SKM-1 (cell line): Measurements from ENCODE around the gene SLC29A3.

ENCODE experiments used
- DNase-seq: peaks from one replicate; lab custom pipeline; 2025; ENCODE audit not compliant: unreplicated experiment; lab: John Stamatoyannopoulos, UW

Gene SLC29A3

GRCh38 chr10:71319800-71320392 lies 837 bp downstream of the SLC29A3 start:
- no peak for DNase-seq

- DNase-seq, result no peak
Observed at GRCh38 chr10:71320592-71320991, 1.5 kb downstream of the SLC29A3 start.

- DNase-seq, result no peak
Observed at GRCh38 chr10:71321386-71321785, 2.3 kb downstream of the SLC29A3 start.

DNA sequence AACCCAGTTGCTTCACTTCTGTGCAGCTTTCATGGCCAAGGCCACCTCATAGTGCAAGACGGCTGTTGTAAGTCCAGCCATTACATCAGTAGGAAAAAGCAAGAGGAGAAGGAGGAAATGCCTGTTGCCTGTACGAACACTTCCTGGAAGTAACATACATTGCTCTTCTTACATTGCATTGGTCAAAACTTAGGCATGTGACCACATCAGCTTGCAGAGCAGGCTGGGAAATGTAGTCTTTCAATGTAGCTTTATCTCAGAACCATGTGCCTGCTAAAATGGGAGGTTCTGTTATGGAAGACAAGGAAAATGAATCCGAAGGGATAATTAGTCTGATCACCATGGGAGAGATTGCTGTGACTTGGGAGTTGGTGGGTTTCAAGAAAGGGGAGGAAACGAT lies 4.3 kb downstream of the SLC29A3 start:
- peak; percentile 68 for DNase-seq

- no peak for DNase-seq
Observed at GRCh38 chr10:71324743-71325142, 5.7 kb downstream of the SLC29A3 start.

- DNase-seq, result no peak
Observed at GRCh38 chr10:71325267-71325666, 6.2 kb downstream of the SLC29A3 start.

DNA sequence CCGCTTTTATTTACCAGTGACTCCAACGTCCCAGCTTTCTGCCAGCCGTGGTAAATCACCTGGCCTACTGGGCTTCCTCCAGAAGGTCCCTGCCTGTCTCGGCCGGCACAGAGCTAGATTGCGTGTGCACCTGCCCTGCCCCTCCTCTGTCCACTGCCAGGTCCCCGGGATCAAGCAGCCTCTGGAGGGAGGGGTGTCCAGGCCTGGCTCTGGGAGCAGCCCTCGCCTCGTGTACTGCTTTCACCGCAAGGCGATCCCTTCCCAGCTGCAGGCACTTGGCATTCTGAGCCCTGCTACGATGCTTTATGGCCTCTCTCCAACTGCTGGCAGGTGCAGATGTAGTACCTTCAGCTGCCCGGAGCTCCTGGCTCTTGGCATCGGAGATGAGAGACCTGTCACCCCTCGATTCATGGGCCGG lies 7.4 kb downstream of the SLC29A3 start:
- no peak for DNase-seq

DNA sequence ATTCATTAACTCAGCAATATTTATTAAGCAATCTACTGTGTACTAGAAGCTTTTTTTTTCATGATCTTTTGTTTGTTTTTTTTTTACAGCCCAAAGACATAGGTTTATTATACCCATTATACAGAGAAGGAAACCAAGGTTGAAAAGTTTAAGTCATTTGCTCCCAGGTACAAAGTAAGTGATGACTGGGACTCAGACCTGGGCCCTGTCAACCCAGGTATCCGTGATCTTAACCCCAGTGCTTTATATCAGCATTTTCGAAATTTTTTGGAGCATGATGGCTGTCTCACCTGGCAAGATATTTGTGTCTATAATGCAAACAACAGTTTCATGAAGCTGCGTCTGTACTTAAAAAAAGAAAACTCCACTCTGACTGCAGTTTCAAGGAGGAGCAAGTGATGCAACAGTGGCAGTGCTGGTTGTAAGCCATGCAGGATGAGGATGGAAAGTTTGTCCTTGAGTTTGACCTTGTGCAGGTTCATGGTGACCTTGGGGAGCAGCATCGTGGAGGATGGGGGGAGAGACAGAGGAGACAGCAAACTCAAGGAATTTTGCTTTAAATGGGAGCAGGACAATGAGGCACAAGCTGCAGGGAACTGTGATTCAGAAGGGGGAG lies 11.8 kb downstream of the SLC29A3 start:
- DNase-seq, result no peak

- no peak for DNase-seq
Observed at GRCh38 chr10:71331736-71332135, 12.7 kb downstream of the SLC29A3 start.

- no peak for DNase-seq
Observed at GRCh38 chr10:71332466-71332865, 13.4 kb downstream of the SLC29A3 start.

DNA sequence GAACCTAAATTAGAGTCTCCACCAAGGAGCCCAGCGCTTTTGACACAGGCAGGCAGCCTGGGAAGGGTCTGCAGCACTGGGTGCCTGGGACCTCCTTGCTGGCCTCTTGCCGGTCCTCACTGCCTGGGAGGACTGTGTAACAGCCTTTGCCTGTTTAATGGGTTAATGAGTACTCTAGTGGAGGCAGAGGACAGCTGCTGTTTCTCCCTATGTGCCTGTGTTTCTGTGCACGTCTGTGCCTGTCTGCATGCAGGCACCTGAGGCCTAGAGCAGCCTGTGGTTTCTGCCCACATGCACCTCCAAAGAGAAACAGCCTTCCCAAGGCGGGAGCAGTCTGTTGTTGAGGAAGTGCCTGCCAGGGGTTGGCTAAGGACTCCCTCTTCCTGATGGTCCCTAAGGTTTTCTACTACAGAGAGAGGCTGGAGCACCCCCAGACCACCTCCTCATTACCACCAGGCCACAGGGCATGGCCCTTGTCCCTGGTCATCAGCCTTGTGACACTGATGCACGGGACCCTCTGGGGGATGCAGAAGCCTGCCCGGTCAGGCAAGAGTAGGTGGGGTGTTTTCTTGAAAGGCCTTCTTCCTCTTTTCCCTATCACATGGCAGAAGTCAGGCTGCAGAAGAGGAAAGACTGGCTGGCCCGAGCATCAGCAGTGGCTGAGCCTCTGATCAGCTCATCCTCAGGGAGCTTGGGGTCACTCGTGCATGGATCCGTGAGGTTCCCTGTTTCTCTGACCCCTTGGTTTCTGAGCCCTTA lies 14.2 kb downstream of the SLC29A3 start:
- peak; percentile 52 for DNase-seq

DNA sequence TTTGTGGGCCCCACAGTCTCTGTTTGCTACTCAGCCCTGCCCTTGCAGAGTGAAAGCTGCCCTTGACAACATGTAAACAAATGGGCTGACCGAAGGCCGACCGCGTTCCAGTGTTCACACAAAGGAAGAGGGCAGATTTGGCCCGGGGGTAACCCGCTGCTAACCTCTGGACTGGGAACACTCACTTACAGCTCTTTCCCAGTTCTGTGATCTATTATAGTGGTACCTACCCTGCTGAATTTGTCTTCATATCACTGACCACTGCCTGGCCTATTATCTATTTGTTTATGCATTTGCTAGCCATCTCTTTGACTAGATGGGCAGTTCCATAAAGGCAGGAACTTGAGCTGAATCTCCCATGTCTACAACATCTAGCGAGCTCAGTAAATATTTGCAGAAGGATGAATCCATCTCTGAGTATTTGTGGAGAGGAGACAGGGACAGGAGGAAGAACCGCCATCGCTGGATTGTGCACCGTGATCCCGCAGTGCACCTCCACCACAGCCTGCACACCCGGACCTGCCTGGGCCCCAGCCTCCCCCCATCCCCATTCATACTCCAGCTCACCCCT lies 15.2 kb downstream of the SLC29A3 start:
- DNase-seq, result no peak

DNA sequence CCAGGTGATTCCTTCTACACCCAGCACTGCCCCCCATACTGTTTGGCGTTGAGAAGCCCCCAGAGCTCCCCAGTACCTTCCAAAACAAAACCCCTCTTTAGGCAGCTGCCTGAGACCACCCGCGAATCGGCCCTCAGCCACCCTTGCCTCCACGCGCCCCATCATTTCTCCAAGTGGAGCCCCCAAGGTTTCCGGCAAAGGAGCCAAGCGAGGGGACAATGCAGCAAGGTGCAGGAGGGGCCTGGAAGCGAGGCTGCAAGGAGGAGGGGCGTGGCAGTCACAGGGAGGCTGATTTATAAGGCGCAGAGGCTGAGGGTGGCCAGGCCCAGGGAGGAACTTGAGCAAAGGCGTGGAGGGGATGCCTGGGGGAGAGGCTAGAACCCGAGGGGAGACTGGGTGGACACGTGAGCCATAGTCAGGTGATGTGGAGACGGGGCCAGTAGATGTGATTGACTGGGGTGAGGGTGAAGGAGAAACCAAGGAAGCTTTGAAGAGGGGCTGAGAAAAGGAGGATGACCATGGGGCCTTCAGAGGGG lies 16.2 kb downstream of the SLC29A3 start:
- no peak for DNase-seq

GRCh38 chr10:71336632-71337031 lies 17.6 kb downstream of the SLC29A3 start:
- no peak for DNase-seq

DNA sequence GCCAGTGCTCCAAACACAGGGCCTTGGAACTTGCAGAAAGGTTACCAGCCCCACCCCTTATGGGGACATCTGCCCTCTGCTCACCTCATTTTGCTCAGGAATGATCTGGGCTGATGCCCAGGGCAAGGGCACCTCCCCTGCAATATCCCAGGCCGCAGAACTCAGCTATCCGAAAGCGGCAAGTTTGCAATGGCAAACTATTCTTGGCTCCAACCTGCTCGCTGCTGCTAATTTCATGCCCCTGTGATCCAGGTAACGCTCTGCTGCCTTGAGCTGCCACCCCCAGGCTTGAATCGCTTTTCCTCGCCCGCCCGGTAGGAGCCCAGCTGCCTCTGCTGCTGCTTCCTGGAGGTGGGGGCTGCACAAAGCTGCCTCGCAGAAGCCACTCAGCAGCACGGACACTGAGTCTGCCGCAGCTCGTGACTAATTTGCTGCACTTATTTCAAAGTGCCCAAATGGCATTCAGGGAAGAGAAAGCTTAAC lies 18.2 kb downstream of the SLC29A3 start:
- no peak for DNase-seq

- DNase-seq, result no peak
Observed at GRCh38 chr10:71338728-71339495, 19.9 kb downstream of the SLC29A3 start.

DNA sequence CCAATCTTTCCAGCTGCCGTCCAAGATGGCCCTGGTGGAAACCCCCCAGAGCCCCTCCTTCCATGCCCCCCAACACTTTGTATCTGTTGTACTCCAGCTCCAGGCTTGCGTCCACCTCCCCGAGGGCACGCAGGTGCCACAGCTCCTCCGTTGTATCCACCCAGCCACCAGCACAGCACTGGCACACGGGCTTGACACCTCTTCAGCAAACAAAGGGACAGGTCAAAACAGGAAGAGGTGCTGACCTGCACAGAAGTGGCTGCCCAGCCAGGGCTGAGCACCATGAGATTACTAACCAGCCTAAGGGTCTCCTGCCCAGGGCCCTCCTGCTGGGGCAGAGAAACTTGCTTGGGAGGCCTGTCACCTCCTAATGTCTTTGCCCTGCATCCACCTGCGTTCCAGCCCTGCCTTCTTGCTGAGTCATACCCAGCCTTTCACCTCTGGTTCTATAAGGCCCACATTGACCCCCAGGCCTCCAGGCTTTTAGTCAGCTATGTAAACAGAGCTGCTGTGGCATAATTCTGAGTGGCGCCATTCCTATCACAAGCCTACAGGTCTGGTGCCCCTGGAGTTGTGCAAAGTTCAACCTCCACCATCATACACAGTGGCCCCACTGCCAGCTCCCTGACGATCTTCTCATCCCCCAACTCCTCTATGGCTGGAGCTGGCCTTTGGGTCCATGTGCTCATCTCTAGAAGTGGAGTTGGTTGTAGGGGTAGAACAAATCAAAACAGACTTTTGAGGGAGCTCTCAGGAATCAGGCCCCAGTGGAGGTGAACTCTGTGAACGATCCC lies 20.9 kb downstream of the SLC29A3 start:
- DNase-seq, result no peak

GRCh38 chr10:71342573-71343391 lies 23.7 kb downstream of the SLC29A3 start:
- DNase-seq, result no peak

DNA sequence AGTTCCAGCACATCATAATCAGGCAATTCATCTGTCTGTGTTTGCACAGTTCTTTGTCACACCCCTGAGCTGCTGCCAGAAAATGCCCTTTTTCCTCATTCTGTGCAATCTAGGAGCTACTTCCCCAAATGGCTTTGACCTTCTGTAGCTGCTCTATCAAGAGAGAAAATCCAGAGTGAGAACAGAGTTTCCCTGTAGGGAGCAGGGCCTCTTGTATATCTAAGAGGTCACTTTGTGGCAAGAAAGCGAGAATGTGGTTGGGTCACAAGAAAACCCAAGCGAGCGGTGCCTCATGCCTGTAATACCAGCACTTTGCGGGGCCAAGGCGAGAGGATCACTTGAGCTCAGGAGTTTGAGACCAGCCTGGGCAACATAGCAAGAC lies 24.3 kb downstream of the SLC29A3 start:
- DNase-seq, result peak; percentile 64
